Right atrium auricular region (tissue), 2 donors: Measurements from ENCODE around the gene TMEM52. TPM values are rescaled to one million over a fixed set of nuclear protein-coding genes. Genes with fewer than 3 reads are reported as not detected.

Source experiments
- DNase-seq: peaks from one replicate; pipeline ENCODE4 v3.0.0-alpha.2; 2019; ENCODE audit warnings: low spot score
- H3K27ac ChIP-seq, 2 donors: fragments of 200-600 bp; sonication (generic); 1 replicate in 1 of 2; 2 replicates in 1 of 2; pipeline ENCODE4 v1.5.1; 2016 to 2019
- H3K27me3 ChIP-seq, 2 donors: fragments of 200-600 bp; sonication (generic); one replicate each; pipeline versions ENCODE4 v1.5.1 to v1.6.0; 2017 to 2019
- H3K36me3 ChIP-seq: fragments of 200-600 bp; sonication (generic); one replicate; pipeline ENCODE4 v1.5.1; 2016
- H3K4me1 ChIP-seq, 2 donors: fragments of 200-600 bp; sonication (generic); one replicate each; pipeline versions ENCODE4 v1.5.1 to v1.6.0; 2017 to 2019
- H3K4me3 ChIP-seq, 2 donors: fragments of 200-600 bp; sonication (generic); 1 replicate in 1 of 2; 2 replicates in 1 of 2; pipeline ENCODE4 v1.5.1; 2017 to 2019; ENCODE audit warnings: mild to moderate bottlenecking in 1 of 2, moderate library complexity in 1 of 2
- H3K9me3 ChIP-seq, 2 donors: fragments of 200-600 bp; sonication (generic); one replicate each; pipeline ENCODE4 v1.5.1; 2019
- total RNA-seq, 2 donors: library from RNA; depleted of rRNA; stranded (reverse); fragments of >200 nt; gene quantifications; one replicate each; pipeline ENCODE4 v1.1.0, GENCODE V29; 2016
- TF ChIP-seq, protein P1 (sequence below), 2 donors: fragments of 200-600 bp; sonication (generic); IDR thresholded peaks; one replicate each; pipeline ENCODE4 v1.5.1; 2019; ENCODE audit warnings: antibody characterized with exemption in 2 of 2

TMEM52 gene
- total RNA-seq, 2 donors from 2014 or later, result 0.51 to 1.8 TPM

DNA sequence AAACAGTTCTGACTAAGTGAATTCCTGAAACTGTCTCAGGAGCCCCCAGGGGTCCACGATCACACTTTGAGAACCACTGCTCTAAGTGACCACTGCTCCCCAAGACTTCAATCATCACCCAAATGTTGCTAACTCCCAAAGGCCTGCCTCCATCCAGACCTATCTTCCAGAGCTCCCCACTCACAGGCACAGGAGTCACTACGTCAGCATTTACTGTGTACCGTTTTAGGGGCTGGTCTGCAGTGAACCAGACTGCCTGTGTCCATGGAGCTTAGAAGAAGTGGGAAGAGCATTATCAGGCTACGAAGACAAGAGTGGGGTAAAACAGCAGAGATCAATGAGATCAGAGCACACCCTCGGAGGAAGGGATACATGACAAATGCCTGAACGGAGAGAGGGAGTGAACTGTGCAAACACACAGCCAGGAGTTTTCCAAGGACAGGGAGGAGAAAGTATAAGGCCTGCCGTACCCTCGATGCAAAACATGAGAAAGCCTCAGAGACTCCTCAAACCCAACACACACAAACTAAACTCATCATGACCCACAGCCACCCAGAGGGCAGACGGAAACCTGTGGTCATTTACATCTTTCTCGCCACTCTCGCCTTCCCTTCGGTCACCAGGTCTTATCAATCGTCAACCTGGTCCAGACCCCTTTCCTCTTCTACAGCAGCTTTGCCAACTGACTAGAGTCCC, 38.3 kb downstream of the TMEM52 start:
- H3K4me3 ChIP-seq, result no peak overlapping the region
- TF ChIP-seq, protein P1, sequence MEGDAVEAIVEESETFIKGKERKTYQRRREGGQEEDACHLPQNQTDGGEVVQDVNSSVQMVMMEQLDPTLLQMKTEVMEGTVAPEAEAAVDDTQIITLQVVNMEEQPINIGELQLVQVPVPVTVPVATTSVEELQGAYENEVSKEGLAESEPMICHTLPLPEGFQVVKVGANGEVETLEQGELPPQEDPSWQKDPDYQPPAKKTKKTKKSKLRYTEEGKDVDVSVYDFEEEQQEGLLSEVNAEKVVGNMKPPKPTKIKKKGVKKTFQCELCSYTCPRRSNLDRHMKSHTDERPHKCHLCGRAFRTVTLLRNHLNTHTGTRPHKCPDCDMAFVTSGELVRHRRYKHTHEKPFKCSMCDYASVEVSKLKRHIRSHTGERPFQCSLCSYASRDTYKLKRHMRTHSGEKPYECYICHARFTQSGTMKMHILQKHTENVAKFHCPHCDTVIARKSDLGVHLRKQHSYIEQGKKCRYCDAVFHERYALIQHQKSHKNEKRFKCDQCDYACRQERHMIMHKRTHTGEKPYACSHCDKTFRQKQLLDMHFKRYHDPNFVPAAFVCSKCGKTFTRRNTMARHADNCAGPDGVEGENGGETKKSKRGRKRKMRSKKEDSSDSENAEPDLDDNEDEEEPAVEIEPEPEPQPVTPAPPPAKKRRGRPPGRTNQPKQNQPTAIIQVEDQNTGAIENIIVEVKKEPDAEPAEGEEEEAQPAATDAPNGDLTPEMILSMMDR (IDR thresholded peaks at IDR 0.05), result no peak
- no peaks in the 10 kb centered on the region for H3K36me3 ChIP-seq
- DNase-seq, result no peak
- no peaks in the 10 kb centered on the region for H3K9me3 ChIP-seq
- peaks cover 0 to 84% of the 10 kb centered on the region in 2 donors for H3K4me1 ChIP-seq
- H3K27ac ChIP-seq, result no peak overlapping the region
- H3K27me3 ChIP-seq, result no peaks in the 10 kb centered on the region

DNA sequence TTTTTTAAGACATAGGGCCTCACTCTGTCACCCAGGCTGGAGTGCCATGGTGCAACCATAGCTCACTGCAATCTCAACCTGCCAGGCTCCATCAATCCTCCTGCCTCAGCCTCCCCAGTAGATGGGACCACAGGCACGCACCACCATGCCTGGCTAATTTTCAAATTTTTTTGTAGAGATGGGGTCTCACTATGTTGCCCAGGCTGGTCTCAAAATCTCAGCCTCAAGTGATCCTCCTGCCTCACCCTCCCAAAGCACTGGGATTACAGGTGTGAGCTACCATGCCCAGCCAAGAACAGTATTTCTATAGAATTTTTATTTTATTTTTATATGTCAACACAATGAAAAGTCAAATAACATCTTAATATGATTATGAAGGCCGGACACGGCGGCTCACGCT, 39.1 kb downstream of the TMEM52 start:
- Histone ChIP-seq H3K36me3 (no peaks in the 10 kb centered on the region), H3K27ac (no peak overlapping the region), H3K9me3 (no peaks in the 10 kb centered on the region), H3K27me3 (no peaks in the 10 kb centered on the region), H3K4me1 (peaks cover 0 to 89% of the 10 kb centered on the region in 2 donors), H3K4me3 (no peak overlapping the region)
- TF ChIP-seq, protein P1 (IDR thresholded peaks at IDR 0.05), result no peak
- no peak for DNase-seq

DNA sequence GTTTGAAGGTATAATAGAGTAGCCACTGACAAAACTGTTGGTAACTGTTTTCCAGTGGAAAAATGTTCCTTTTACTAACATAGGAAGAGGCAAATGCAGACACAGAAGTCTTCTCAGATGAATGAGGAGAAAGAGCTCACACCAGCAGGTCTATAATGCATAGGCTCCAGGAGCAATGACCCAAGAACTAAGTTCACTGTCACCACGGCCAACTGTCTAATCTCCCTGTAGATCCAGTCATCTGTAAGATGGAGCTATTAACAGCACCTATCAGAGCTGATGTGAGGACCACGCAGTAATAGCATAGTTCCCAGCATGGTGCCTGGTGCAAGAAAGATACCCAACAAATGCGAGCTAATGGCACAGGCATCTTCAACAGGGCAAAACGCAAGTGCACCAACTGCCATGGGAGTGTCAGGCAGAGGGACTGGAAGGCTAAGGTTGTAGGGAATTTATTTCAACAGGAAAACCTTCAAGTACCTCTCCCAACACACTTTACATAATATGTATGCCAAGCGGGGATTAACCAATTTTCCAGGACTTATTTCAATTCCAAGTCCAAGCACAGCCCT, 41.1 kb downstream of the TMEM52 start:
- TF ChIP-seq, protein P1 (IDR thresholded peaks at IDR 0.05), result no peak
- Histone ChIP-seq H3K9me3 (no peaks in the 10 kb centered on the region), H3K4me1 (peaks cover 0 to 87% of the 10 kb centered on the region in 2 donors), H3K4me3 (no peak overlapping the region), H3K36me3 (no peaks in the 10 kb centered on the region), H3K27me3 (no peaks in the 10 kb centered on the region), H3K27ac (no peak overlapping the region)
- DNase-seq, result no peak

DNA sequence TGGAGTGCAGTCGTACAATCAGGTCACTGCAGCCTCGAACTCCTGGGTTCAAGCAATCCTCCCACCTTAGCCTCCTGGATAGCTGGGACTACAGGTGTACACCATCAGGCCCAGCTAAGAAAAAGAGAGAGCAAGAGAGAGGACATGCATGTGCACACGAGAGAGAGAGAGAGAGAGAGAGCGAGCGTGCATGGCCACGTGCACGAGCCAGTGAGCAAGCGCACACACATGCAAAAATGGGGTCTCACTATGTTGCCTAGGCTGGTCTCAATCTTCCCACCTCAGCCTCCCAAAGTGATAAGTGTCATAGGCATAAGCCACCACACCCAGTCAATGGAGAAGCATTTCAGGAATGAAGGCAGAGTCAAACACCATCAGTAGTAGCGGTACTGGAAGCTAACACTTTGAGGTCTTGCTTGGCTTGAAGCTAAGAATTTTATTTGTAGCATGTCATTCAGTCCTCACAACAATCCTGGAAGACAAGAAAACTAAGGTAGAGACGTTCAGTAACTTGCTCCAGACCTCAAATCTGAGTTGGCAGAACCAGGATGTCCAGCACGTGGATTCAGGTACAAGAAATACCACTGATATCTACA, 42.6 kb downstream of the TMEM52 start:
- TF ChIP-seq, protein P1 (IDR thresholded peaks at IDR 0.05), result no peak
- H3K27ac ChIP-seq, result no peak overlapping the region
- no peaks in the 10 kb centered on the region for H3K27me3 ChIP-seq
- no peak overlapping the region for H3K4me3 ChIP-seq
- H3K4me1 ChIP-seq, result peaks cover 0 to 87% of the 10 kb centered on the region in 2 donors
- no peaks in the 10 kb centered on the region for H3K9me3 ChIP-seq
- DNase-seq, result no peak
- no peaks in the 10 kb centered on the region for H3K36me3 ChIP-seq

DNA sequence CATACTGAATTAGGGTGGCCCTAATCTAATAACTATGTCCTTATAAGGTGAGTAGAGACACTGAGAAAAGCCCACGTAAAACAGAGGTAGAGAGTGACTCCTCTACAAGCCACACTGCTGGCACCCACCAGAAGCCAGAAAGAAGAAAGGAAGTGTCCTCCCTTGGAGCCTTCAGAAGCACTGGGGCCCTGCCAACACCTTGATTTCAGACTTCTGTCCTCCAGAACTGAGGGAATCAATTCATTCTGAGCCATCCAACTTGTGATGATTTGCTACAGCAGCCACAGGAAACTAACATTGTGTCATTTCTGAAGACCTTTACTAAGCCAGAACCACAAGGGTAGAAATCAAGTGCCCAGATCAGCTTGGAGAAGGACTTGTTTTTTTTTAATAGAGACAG, 43.1 kb downstream of the TMEM52 start:
- Histone ChIP-seq H3K4me1 (peaks cover 0 to 86% of the 10 kb centered on the region in 2 donors), H3K27ac (no peak overlapping the region), H3K27me3 (no peaks in the 10 kb centered on the region), H3K9me3 (no peaks in the 10 kb centered on the region), H3K4me3 (no peak overlapping the region), H3K36me3 (no peaks in the 10 kb centered on the region)
- no peak for DNase-seq
- TF ChIP-seq, protein P1 (IDR thresholded peaks at IDR 0.05), result no peak
